Stomach (tissue), 4 donors: ENCODE results near the gene GIMAP2.

Experiments used
- POLR2A ChIP-seq, 4 donors: fragments of 450-650 bp; IDR thresholded peaks; one replicate each; pipeline ENCODE4 v1.6.1; 2016; ENCODE audit warnings: antibody characterized with exemption in 4 of 4, control low read depth in 2 of 4, mild to moderate bottlenecking in 1 of 4, moderate library complexity in 1 of 4
- POLR2AphosphoS5 ChIP-seq, 3 donors: sonication (generic); formaldehyde crosslinking; IDR thresholded peaks; one replicate each; pipeline ENCODE4 v1.6.1; 2016; ENCODE audit warnings: antibody characterized with exemption in 3 of 3
- TF ChIP-seq, protein P1 (sequence below), 7 experiments: fragments of 450-650 bp in 4 of 7; fragments of 200-600 bp in 3 of 7; sonication (generic) in 3 of 7; IDR thresholded peaks; one replicate each; pipeline ENCODE4 v1.5.1; 2016 to 2019; ENCODE audit warnings: antibody characterized with exemption in 7 of 7, control low read depth in 2 of 7, mild to moderate bottlenecking in 1 of 7

- no peak for TF ChIP-seq POLR2A (IDR thresholded peaks at IDR 0.05)
- no peak for TF ChIP-seq POLR2AphosphoS5 (IDR thresholded peaks at IDR 0.05)
- TF ChIP-seq, protein P1, sequence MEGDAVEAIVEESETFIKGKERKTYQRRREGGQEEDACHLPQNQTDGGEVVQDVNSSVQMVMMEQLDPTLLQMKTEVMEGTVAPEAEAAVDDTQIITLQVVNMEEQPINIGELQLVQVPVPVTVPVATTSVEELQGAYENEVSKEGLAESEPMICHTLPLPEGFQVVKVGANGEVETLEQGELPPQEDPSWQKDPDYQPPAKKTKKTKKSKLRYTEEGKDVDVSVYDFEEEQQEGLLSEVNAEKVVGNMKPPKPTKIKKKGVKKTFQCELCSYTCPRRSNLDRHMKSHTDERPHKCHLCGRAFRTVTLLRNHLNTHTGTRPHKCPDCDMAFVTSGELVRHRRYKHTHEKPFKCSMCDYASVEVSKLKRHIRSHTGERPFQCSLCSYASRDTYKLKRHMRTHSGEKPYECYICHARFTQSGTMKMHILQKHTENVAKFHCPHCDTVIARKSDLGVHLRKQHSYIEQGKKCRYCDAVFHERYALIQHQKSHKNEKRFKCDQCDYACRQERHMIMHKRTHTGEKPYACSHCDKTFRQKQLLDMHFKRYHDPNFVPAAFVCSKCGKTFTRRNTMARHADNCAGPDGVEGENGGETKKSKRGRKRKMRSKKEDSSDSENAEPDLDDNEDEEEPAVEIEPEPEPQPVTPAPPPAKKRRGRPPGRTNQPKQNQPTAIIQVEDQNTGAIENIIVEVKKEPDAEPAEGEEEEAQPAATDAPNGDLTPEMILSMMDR (IDR thresholded peaks at IDR 0.05) = no peak
Measured at GRCh38 chr7:150703209-150703608, 17.7 kb downstream of the GIMAP2 start.
